Pancreas (tissue), 10 donors: ENCODE results near the gene XYLT1. TPM values are rescaled to one million over a fixed set of nuclear protein-coding genes. Genes with fewer than 3 reads are reported as not detected.

Source experiments
- ATAC-seq, 4 donors: fragments of 200-7000 bp; cut with Tn5 transposase; one replicate each; pipeline versions ENCODE4 v1.8.0 to v1.9.1; 2020; ENCODE audit warnings: mild to moderate bottlenecking in 4 of 4, moderate library complexity in 4 of 4
- DNase-seq, 6 donors: peaks; one replicate each; pipeline ENCODE4 v3.0.0-alpha.2; 2020
- FAIRE-seq: peaks from 2 replicates; lab custom pipeline; 2012; peaks lifted over from hg19 to GRCh38; lab: Jason Lieb, UNC
- H3K27ac ChIP-seq, 4 donors: fragments of 200-600 bp; sonication (generic); 1 replicate in 3 of 4; 2 replicates in 1 of 4; pipeline versions ENCODE4 v1.5.0 to v1.8.0; 2020
- H3K27me3 ChIP-seq, 4 donors: fragments of 200-600 bp; one replicate each; pipeline ENCODE4 v1.8.0; 2021
- H3K36me3 ChIP-seq, 3 donors: fragments of 200-600 bp; sonication (generic) in 1 of 3; one replicate each; pipeline versions ENCODE4 v1.5.0 to v1.8.0; 2020 to 2021
- H3K4me1 ChIP-seq, 3 donors: fragments of 200-600 bp; one replicate each; pipeline ENCODE4 v1.8.0; 2021
- H3K4me3 ChIP-seq, 4 donors: fragments of 200-600 bp; sonication (generic) in 2 of 4; one replicate each; pipeline versions ENCODE4 v1.5.0 to v1.8.0; 2020 to 2021
- H3K9me3 ChIP-seq, 4 donors: fragments of 200-600 bp; one replicate each; pipeline ENCODE4 v1.8.0; 2021
- WGBS, 2 donors: extraction: QIAGEN DNeasy Blood & Tissue Kit; methylation state at CpG; one replicate each; pipeline ENCODE4 v1.1.7; 2013; 5-methylcytosine and 5-hydroxymethylcytosine counted together
- intact Hi-C, 3 donors: fragments of 100-400 bp; cut with DNase I; formaldehyde crosslinking; loops; one replicate each; pipeline versions ENCODE4 v1.11.1 to v1.14.2; 2022
- polyA plus RNA-seq, 2 donors: library from polyadenylated mRNA; stranded (reverse); fragments of 200-250 nt; gene quantifications; one replicate each; pipeline ENCODE4 v1.2.3, GENCODE V29; 2013
- total RNA-seq, 6 donors: library from RNA; stranded (reverse); fragmentation: NEBNext Ultra II Directional in 4 of 6; extraction: Animal tissue kit (Norgen Biotek cat#: 25700) in 4 of 6; gene quantifications; one replicate each; pipeline versions ENCODE4 v1.2.1 to v1.2.4, GENCODE V29; 2021 to 2023
- TF ChIP-seq, protein P1 (sequence below), 4 donors: fragments of 200-600 bp; sonication (generic) in 3 of 4; IDR thresholded peaks; one replicate each; pipeline versions ENCODE4 v1.5.0 to v1.8.0; 2021; ENCODE audit warnings: antibody characterized with exemption in 4 of 4
- donor health status: healthy with polysubstance abuse.
- donor health status: DM: no; HTN: no; CAD: no; lungs with moderate emphysema.
- donor health status: DM: no; HTN: no; CAD: no.
- donor health status: control.
- donor health status: control.
- donor health status: Bipolar disorder and iron deficiency.
- donor health status: DM: yes; HTN: yes; CAD: no.
- donor health status: DM: no; HTN: no; CAD: no.
- donor health status: DM: no; HTN: no; CAD: no.
- donor health status: DM: yes; HTN: yes; CAD: no.

The XYLT1 gene
- total and polyA plus RNA-seq, 8 donors, result 1.6 to 8.2 (median 4.6) TPM

DNA sequence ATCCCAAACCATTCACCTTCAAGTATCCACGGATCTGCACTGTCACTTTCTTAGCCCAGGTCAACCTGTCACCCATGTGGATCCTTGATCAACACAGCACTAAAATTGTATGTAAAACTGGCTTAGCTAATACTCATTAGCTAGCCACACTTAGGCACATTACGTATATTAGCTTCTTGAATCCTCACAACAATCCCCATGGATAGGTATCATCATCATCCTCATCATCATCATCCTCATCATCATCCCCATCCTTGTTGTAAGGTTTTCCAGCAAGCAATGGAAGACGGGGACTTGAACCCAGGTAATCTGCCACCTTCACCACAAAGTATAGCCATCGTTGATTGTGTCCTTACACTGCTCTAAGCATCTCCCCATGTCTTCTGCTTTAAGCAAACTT, 184.3 kb downstream of the XYLT1 start:
- Histone ChIP-seq H3K36me3 (no peaks in the 10 kb centered on the region), H3K4me3 (no peak overlapping the region), H3K9me3 (no peaks in the 10 kb centered on the region), H3K4me1 (no peaks in the 10 kb centered on the region), H3K27ac (no peak overlapping the region), H3K27me3 (no peaks in the 10 kb centered on the region)
- intact Hi-C loops, result no loop called here
- FAIRE-seq (no peak), DNase-seq (no peak), ATAC-seq (no peak)
- TF ChIP-seq, protein P1, sequence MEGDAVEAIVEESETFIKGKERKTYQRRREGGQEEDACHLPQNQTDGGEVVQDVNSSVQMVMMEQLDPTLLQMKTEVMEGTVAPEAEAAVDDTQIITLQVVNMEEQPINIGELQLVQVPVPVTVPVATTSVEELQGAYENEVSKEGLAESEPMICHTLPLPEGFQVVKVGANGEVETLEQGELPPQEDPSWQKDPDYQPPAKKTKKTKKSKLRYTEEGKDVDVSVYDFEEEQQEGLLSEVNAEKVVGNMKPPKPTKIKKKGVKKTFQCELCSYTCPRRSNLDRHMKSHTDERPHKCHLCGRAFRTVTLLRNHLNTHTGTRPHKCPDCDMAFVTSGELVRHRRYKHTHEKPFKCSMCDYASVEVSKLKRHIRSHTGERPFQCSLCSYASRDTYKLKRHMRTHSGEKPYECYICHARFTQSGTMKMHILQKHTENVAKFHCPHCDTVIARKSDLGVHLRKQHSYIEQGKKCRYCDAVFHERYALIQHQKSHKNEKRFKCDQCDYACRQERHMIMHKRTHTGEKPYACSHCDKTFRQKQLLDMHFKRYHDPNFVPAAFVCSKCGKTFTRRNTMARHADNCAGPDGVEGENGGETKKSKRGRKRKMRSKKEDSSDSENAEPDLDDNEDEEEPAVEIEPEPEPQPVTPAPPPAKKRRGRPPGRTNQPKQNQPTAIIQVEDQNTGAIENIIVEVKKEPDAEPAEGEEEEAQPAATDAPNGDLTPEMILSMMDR (IDR thresholded peaks at IDR 0.05), result no peak
- WGBS, 2 donors, result 88 to 95% methylated on average over 4 of the region's 4 CpGs

DNA sequence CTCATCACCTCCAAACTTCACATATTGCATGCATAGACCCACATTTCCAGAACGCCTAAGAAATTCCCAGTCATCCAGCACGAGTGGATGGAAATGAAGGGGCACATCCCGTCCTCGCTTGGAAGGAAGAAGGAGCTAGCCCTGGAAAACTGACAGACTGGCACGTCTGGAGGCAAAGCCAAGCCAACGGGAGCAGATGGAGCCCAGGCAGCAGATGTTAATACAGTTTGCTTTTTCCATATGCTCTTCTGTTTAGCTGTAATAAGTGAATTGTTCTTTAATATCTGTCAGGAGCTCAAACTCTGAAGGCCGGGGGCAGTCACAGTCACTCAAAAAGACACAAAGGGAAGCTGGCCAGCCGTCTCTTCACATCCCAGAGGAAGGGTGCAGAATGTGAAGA, 187.7 kb downstream of the XYLT1 start:
- WGBS, 2 donors, result 71 to 73% methylated on average over 8 of the region's 8 CpGs
- H3K36me3 ChIP-seq, result no peaks in the 10 kb centered on the region
- ATAC-seq (no peak), FAIRE-seq (no peak), DNase-seq (no peak)
- intact Hi-C loops, result no loop called here
- no peaks in the 10 kb centered on the region for H3K27me3 ChIP-seq
- no peak overlapping the region for H3K27ac ChIP-seq
- no peaks in the 10 kb centered on the region for H3K9me3 ChIP-seq
- TF ChIP-seq, protein P1 (IDR thresholded peaks at IDR 0.05), result no peak
- H3K4me1 ChIP-seq, result peaks cover 16 to 18% (median 16%) of the 10 kb centered on the region in 3 donors
- H3K4me3 ChIP-seq, result no peak overlapping the region

DNA sequence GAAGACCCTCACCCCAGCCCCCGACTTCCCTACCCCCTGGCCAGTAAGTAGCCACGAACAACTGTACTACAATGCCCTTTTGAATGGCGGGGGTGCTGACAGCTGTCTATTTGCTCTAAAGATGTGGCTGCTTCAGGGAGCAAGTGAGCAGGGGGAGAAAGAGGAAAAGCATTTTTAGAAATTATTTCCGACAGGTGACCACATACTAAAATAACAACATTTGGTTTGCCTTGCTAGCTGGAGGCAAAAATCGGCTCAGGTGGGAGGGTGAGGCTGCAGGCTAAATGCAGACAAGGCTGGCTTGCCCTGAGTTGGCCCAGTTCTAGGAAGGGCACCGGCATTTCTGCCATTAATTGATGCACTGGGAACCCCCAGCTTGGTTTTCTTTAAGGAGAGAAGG, 188.5 kb downstream of the XYLT1 start:
- TF ChIP-seq, protein P1 (IDR thresholded peaks at IDR 0.05), result no peak
- DNase-seq, result no peak
- no peak for FAIRE-seq
- no peaks in the 10 kb centered on the region for H3K9me3 ChIP-seq
- intact Hi-C loops, result no loop called here
- H3K36me3 ChIP-seq, result no peaks in the 10 kb centered on the region
- ATAC-seq, result no peak
- WGBS, 2 donors, result 65 to 73% methylated on average over 6 of the region's 6 CpGs
- no peak overlapping the region for H3K4me3 ChIP-seq
- H3K27me3 ChIP-seq, result no peaks in the 10 kb centered on the region
- peaks cover 16 to 24% (median 17%) of the 10 kb centered on the region in 3 donors for H3K4me1 ChIP-seq
- H3K27ac ChIP-seq, result no peak overlapping the region

DNA sequence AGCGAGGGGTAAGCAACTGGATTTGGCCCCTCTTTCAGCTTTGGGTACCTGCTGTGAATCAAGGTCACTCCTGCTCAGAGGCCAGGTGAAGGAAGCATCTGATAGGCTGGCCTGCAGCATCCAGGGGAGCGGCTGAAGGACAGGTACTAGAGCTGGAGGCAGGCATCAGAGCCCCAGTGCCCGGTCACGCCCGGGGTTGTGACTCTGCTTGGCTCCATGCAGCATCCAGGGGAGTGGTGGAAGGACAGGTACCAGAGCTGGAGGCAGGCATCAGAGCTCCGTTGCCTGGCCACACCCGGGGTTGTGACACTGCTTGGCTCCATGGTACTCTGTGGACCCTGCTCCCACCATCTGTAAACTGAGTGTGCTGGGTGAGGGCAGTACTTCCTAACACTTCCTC, 189.7 kb downstream of the XYLT1 start:
- Histone ChIP-seq H3K27me3 (no peaks in the 10 kb centered on the region), H3K36me3 (no peaks in the 10 kb centered on the region), H3K4me3 (no peak overlapping the region), H3K27ac (no peak overlapping the region), H3K4me1 (peaks cover 16 to 24% (median 17%) of the 10 kb centered on the region in 3 donors), H3K9me3 (no peaks in the 10 kb centered on the region)
- intact Hi-C loops, result no loop called here
- DNase-seq (peak in 1 of 6 donors; percentile 64), ATAC-seq (no peak), FAIRE-seq (no peak)
- WGBS, 2 donors, result 94 to 97% methylated on average over 7 of the region's 7 CpGs
- TF ChIP-seq, protein P1 (IDR thresholded peaks at IDR 0.05), result no peak

DNA sequence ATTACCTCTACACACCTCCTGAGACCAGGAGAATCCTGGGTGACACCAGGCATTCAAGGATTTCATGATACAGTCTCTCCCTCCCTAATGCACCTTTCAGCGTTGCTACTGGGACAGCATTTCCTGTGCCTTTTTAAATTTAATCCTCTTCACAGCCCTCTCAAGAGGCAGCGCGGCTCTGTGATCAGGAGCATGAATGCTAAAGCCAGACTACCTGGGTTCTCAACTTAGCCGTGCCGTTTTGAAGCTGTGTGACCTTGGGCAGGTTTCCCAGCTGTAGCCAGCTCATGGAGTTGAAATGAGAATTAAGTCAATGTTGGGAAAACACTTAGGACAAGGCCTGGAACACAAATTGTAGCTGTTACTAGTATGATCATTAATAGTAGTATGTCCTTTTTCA, 191.8 kb downstream of the XYLT1 start:
- 9 to 17% methylated on average over 5 of the region's 5 CpGs for WGBS, 2 donors
- Histone ChIP-seq H3K27ac (peak overlapping the region; percentile 11 to 83 (median 52)), H3K36me3 (no peaks in the 10 kb centered on the region), H3K9me3 (no peaks in the 10 kb centered on the region), H3K4me1 (peaks cover 24 to 25% (median 25%) of the 10 kb centered on the region in 3 donors), H3K4me3 (no peak overlapping the region), H3K27me3 (no peaks in the 10 kb centered on the region)
- no peak for FAIRE-seq
- TF ChIP-seq, protein P1 (IDR thresholded peaks at IDR 0.05), result no peak
- peak in 5 of 6 donors; percentile 68 to 80 (median 77) for DNase-seq
- intact Hi-C loops, result loop anchor here in 1 of 3 donors (10.0 kb wide), 1 partner anchor 196 kb away; the partner anchor contains the start of gene XYLT1
- peak; percentile 72 to 83 (median 80) for ATAC-seq
